Esophagus mucosa (tissue), 1 donor: ENCODE data around the gene OGA. TPM values are rescaled to one million over a fixed set of nuclear protein-coding genes. Genes with fewer than 3 reads are reported as not detected.
A peak's percentile ranks its signal among the peaks of the same experiment; 100 is the strongest.

Experiments
- ATAC-seq: fragments of 200-7000 bp; cut with Tn5 transposase; one replicate; pipeline ENCODE4 v1.9.1; 2020
- total RNA-seq: library from RNA; stranded (reverse); gene quantifications from one replicate; pipeline ENCODE4 v1.2.4, GENCODE V29; 2023
- donor health status: DM: yes; HTN: yes; CAD: no.

The OGA gene
- total RNA-seq, 1 donor from 2014 or later, result 54.4 TPM

DNA sequence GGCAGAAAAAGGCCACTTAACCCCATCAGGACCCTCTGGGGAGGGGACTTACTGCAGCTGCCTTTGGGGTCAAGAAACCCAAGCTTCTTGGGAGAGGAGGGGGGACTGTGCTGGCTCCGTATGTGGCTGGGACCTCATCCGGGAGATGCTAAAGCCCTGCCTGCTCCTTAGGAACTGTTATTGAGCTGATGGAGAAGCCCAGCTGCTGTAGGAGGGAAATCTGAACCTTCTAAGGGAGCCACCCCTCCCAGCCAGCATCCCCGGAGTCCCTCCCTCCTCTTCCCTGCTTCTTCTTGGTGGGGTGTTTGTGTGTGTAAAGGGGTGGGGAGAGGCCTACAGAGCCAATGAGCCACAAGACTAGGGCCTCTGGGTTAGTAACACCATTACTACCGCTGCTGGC is 17.1 kb upstream of the OGA start:
- ATAC-seq, result no peak

GRCh38 chr10:101834341-101834740 is 16.1 kb upstream of the OGA start:
- no peak for ATAC-seq

GRCh38 chr10:101833466-101833865 is 15.2 kb upstream of the OGA start:
- no peak for ATAC-seq

GRCh38 chr10:101832325-101832771 is 14.1 kb upstream of the OGA start:
- no peak for ATAC-seq

DNA sequence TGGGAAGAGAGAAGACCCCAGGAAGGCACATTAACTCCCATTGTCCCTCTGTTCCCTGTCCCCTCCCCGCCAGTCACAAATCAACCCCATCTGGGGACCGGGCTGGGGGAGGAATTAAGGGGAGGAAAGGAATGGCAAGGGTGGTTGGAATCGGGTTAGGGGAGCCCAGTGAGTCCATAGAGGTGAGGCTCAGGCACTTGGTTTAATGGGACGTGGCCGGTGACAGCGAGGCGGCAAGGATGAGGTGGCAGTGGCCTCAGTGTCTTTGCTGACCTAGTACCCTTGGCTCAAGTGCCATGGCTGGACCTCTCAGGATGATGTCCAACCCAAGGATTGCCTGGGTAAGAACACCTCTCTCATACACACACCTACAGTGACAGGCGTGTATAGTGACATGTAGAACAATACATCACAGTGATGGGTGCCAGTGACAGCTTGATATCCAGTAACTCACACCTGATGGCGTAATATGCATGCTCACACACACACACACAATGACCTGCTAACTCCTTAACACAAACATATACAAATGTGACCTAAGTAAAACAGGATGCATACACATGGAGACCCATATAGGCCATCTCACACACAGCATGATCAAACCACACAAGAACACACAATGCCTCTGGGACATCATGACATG is 13.0 kb upstream of the OGA start:
- ATAC-seq, result no peak

- peak; percentile 91 for ATAC-seq
These were observed 12.3 kb upstream of the OGA start for GRCh38 chr10:101830322-101831168.

DNA sequence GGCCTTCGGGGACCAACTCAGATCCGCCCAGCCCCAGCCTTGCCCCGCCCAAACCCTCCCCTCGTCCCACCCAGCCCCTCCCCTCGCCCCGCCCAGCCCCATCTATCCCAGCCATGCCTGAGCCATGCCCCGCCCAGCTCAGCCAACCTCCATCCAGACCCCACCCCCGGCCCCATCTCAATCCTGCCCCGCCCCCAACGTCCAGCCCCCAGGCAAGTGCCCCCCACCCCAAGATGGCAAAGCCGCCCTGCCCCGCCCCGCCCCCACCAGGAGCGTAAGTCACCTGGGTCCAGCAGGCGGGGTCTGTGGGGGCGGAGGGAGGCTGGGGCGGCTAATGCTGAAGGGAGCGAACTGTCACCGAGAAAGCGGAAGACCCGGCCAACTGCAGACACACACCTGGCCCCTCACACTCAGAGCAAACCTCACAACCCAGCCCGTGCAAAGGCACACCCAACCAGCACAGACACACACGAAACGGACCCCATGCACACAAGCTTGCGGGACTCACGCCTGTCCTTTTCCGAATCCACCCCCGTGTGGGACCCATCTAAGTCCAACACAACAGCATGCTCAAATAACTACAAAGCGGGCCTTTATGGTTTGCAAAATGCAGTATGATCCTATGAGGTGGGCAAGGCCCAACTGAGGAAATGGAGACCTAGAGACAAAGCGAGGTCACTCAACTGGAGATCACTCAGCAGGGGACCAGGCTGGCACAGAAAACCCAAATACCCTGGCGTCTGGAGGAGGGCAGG is 11.5 kb upstream of the OGA start:
- ATAC-seq, result peak; percentile 3

- ATAC-seq, result no peak
These were observed 10.7 kb upstream of the OGA start for GRCh38 chr10:101828766-101829551.

DNA sequence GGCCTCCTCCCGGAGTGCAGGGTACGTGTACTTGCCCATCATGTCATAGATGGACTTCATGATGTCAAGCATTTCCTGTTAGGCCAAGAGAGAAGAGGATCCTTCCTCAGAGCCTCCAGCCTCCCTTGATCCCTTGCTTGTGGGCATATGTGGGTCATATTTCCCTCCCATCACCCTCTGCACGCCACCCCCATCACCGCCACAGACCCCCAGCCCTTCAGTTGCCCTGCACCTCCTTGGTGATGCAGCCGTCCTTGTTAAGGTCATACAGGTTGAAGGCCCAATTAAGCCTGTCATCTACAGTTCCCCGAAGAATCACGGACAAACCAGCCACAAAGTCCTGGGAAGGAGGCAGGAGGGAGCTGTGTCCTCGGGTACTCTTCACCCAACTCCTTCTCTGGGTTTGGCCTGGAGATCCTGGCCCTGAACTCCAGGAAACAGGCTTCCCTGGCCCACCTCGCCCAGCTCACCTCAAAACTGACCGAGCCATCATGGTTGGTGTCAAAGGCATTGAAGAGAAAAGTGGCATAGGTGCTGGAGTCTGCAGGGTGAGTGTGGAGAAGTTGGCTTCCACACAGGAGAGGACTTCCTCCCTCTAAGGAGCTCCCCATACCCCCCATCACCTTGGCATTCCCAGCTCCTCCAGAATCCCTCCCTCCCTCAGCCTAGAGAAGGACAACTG is 9.8 kb upstream of the OGA start:
- no peak for ATAC-seq

- no peak for ATAC-seq
These were observed 8.7 kb upstream of the OGA start for GRCh38 chr10:101826852-101827434.

DNA sequence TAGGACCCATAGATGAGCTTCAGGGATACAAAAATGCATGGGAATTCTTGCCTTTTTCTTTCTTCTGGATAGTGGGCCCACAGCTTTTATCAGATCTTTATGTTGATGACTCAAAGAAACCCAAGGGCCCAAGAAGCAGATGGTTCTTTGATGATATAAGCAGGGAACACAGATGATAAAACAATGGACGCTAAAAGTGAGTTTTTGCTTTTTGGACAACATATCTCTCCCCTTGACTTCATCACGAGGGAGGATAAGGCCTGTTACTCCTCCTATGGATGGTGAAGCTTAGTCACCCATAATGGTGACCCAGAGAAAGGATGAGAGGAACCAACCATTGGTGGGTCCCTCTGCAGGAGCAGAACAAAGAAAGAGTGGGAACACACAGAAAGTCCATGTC is 6.5 kb upstream of the OGA start:
- no peak for ATAC-seq

- ATAC-seq, result peak; percentile 45
These were observed 809 bp upstream of the OGA start for GRCh38 chr10:101818872-101819633.

- peak; percentile 75 for ATAC-seq
These were observed 716 bp downstream of the OGA start for GRCh38 chr10:101817337-101818118.

GRCh38 chr10:101816913-101817336 is 1.3 kb downstream of the OGA start:
- ATAC-seq, result no peak

- no peak for ATAC-seq
These were observed 1.9 kb downstream of the OGA start for GRCh38 chr10:101816376-101816775.

- ATAC-seq, result no peak
These were observed 3.7 kb downstream of the OGA start for GRCh38 chr10:101814466-101815071.

GRCh38 chr10:101812606-101813005 is 5.6 kb downstream of the OGA start:
- no peak for ATAC-seq

DNA sequence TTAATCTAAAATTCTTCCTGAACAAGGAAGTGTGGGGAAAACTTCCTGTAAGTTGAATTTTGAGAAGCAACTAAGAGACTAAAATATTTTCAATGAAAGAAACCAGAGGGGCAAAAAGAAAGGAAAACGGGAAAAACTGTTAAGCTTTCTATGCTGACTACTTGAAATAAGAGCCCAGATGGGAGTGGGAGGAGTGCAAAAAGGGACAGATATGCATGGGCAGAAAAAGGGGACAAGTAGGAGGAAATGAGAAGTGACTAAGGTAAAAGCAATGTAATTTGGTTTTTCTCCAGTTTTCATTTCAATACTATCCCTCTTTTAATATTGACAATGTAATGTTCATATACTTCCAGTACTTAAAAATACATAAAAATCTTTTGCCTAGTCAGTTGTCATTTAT is 11.1 kb downstream of the OGA start:
- ATAC-seq, result no peak

DNA sequence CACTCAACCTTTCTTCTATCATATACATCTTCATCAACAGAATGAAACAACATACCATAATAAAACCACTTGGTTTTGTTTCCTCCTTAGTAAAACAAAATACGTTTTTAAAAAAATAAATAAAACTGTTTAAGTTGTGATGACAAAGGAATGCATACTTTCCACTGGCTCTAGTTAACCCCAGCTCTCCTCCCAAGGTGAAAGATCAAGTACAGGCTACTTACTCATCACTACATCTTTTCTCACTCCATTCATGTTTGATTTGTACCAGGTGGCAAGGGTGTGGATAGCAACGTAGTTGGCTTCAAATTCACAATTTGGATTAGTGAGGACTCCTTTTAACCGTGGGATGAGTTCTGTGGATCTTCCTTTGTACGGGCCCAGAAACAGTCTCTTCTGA is 14.7 kb downstream of the OGA start:
- ATAC-seq, result no peak
